Lung (tissue), 12 donors: ENCODE measurements around the gene DHRS7C. TPM values are rescaled to one million over a fixed set of nuclear protein-coding genes. Genes with fewer than 3 reads are reported as not detected.
"Not testable (repeated sequence)": the region's sequence is repeated elsewhere in the genome, so short reads cannot be mapped to it uniquely, and the experiment has no call there.

Source experiments
- ATAC-seq: fragments of 200-7000 bp; cut with Tn5 transposase; one replicate; pipeline ENCODE4 v1.9.1; 2020; ENCODE audit warnings: moderate number of reproducible peaks; ENCODE audit not compliant: insufficient read depth, low FRiP score
- DNase-seq, 3 donors: peaks; one replicate each; pipeline ENCODE4 v3.0.0-alpha.2; 2013 to 2017
- H3K27ac ChIP-seq, 2 donors: one replicate each; pipeline ENCODE4 v1.5.1; 2013; ENCODE audit warnings: mild to moderate bottlenecking in 2 of 2, moderate library complexity in 2 of 2, control low read depth in 1 of 2, inconsistent platforms in 1 of 2, low read depth in 1 of 2, low read length in 1 of 2
- H3K27me3 ChIP-seq, 3 donors: one replicate each; pipeline ENCODE4 v1.5.1; 2013; ENCODE audit warnings: low read length in 2 of 3; ENCODE audit not compliant: control insufficient read depth in 3 of 3, insufficient read depth in 3 of 3
- H3K36me3 ChIP-seq, 4 donors: one replicate each; pipeline ENCODE4 v1.5.1; 2013; ENCODE audit warnings: low read length in 4 of 4, mild to moderate bottlenecking in 1 of 4, moderate library complexity in 1 of 4; ENCODE audit not compliant: control insufficient read depth in 4 of 4, insufficient read depth in 4 of 4
- H3K4me1 ChIP-seq, 5 donors: one replicate each; pipeline ENCODE4 v1.5.1; 2013; ENCODE audit warnings: low read length in 5 of 5, mild to moderate bottlenecking in 2 of 5, moderate library complexity in 1 of 5; ENCODE audit not compliant: control insufficient read depth in 5 of 5, insufficient read depth in 5 of 5
- H3K4me3 ChIP-seq: one replicate; pipeline ENCODE4 v1.5.1; 2013; ENCODE audit warnings: mild to moderate bottlenecking, control low read depth, moderate library complexity
- H3K9ac ChIP-seq, 2 donors: one replicate each; pipeline ENCODE4 v1.5.1; 2013; ENCODE audit warnings: low read length in 2 of 2, control low read depth in 1 of 2; ENCODE audit not compliant: insufficient read depth in 1 of 2
- H3K9me3 ChIP-seq, 4 donors: one replicate each; pipeline ENCODE4 v1.5.1; 2013; ENCODE audit warnings: low read length in 3 of 4, mild to moderate bottlenecking in 1 of 4, moderate library complexity in 1 of 4; ENCODE audit not compliant: control insufficient read depth in 4 of 4, insufficient read depth in 3 of 4
- CTCF ChIP-seq: IDR thresholded peaks from 2 replicates; pipeline ENCODE4 v1.5.1; 2012; ENCODE audit warnings: mild to moderate bottlenecking; ENCODE audit errors: control extremely low read depth, extremely low read depth
- WGBS, 2 donors: extraction: QIAGEN DNeasy Blood & Tissue Kit; methylation state at CpG; one replicate each; pipeline ENCODE4 v1.1.7; 2013; 5-methylcytosine and 5-hydroxymethylcytosine counted together
- polyA plus RNA-seq, 2 donors: library from polyadenylated mRNA; stranded (reverse); fragments of 200-250 nt; gene quantifications; one replicate each; pipeline ENCODE4 v1.2.1, GENCODE V29; 2013
- total RNA-seq, 2 donors: library from RNA; depleted of rRNA in 1 of 2; stranded (reverse); fragments of >200 nt in 1 of 2; gene quantifications; one replicate each; pipeline ENCODE4 v1.2.1, GENCODE V29; 2014 to 2021
- donor health status: control.
- donor health status: control.
- donor health status: Bipolar disorder and iron deficiency.
- donor health status: healthy.
- donor health status: DM: yes; HTN: yes; CAD: no.

The DHRS7C gene
- total and polyA plus RNA-seq, 4 donors: not detected

- no peak overlapping the region for H3K4me3 ChIP-seq
- 97 to 99% methylated on average over 2 of the region's 2 CpGs for WGBS, 2 donors
- ATAC-seq (no peak), DNase-seq (no peak)
- H3K9ac ChIP-seq: no peak overlapping the region
- H3K4me1 ChIP-seq: peaks cover 0 to 5% (median 0%) of the 10 kb centered on the region in 5 donors
- H3K27ac ChIP-seq: no peak overlapping the region
- H3K9me3 ChIP-seq: peaks cover 0 to 4% (median 0%) of the 10 kb centered on the region in 4 donors
- peaks cover 0 to 2% (median 0%) of the 10 kb centered on the region in 3 donors for H3K27me3 ChIP-seq
- no peaks in the 10 kb centered on the region for H3K36me3 ChIP-seq
- no peak for TF ChIP-seq CTCF
Measured at GRCh38 chr17:9784544-9784943, 6.8 kb downstream of the DHRS7C start.

- not testable (repeated sequence) for H3K4me3 ChIP-seq, H3K36me3 ChIP-seq, H3K27me3 ChIP-seq, ATAC-seq, H3K27ac ChIP-seq, H3K9me3 ChIP-seq, H3K9ac ChIP-seq, H3K4me1 ChIP-seq, DNase-seq
- 92% methylated on average over 5 of the region's 5 CpGs for WGBS, 2 donors
Measured at GRCh38 chr17:9783465-9783864, 7.9 kb downstream of the DHRS7C start.

GRCh38 chr17:9783050-9783449 lies 8.3 kb downstream of the DHRS7C start:
- H3K36me3 ChIP-seq: no peaks in the 10 kb centered on the region
- no peak overlapping the region for H3K27ac ChIP-seq
- no peak for TF ChIP-seq CTCF
- no peaks in the 10 kb centered on the region for H3K4me1 ChIP-seq
- peaks cover 0 to 2% (median 0%) of the 10 kb centered on the region in 3 donors for H3K27me3 ChIP-seq
- DNase-seq (no peak), ATAC-seq (no peak)
- 79 to 89% methylated on average over 4 of the region's 4 CpGs for WGBS, 2 donors
- no peak overlapping the region for H3K9ac ChIP-seq
- no peak overlapping the region for H3K4me3 ChIP-seq
- peaks cover 0 to 4% (median 0%) of the 10 kb centered on the region in 4 donors for H3K9me3 ChIP-seq

GRCh38 chr17:9780552-9780951 lies 10.8 kb downstream of the DHRS7C start:
- Histone ChIP-seq H3K27me3 (peaks cover 0 to 2% (median 0%) of the 10 kb centered on the region in 3 donors), H3K9ac (no peak overlapping the region), H3K4me1 (no peaks in the 10 kb centered on the region), H3K9me3 (peaks cover 0 to 9% (median 0%) of the 10 kb centered on the region in 4 donors), H3K4me3 (no peak overlapping the region), H3K36me3 (no peaks in the 10 kb centered on the region), H3K27ac (no peak overlapping the region)
- TF ChIP-seq CTCF: no peak
- ATAC-seq (no peak), DNase-seq (no peak)
- WGBS, 2 donors: 84 to 93% methylated on average over 3 of the region's 3 CpGs
